Measurements from ENCODE around the gene CDH24.
"Not testable (repeated sequence)": the region's sequence is repeated elsewhere in the genome, so short reads cannot be mapped to it uniquely, and the experiment has no call there.

The CDH24 gene

DNA sequence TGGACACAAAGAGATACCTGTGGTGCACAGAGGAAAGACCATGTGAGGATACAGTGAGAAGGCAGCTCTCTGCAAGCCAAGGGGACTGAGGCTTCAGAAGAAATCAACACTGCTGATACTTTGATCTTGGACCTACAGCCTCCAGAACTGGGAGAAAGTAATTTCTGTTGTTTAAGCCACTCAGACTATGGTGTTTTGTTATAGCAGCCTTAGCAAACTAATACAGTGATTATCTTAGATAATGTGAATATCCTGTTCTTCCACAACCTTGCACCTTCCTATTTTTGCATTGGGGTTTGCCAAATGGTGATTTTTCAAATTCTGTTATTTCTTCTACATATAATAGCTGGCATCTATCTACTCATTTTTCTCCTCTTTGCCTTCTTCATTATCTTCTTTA, 39.2 kb downstream of the CDH24 start:
- no peak for DNase-seq

- DNase-seq, result no peak
Measured at GRCh38 chr14:23017091-23017490, 40.2 kb downstream of the CDH24 start.

- DNase-seq, result no peak
Measured at GRCh38 chr14:23015618-23016017, 41.7 kb downstream of the CDH24 start.

DNA sequence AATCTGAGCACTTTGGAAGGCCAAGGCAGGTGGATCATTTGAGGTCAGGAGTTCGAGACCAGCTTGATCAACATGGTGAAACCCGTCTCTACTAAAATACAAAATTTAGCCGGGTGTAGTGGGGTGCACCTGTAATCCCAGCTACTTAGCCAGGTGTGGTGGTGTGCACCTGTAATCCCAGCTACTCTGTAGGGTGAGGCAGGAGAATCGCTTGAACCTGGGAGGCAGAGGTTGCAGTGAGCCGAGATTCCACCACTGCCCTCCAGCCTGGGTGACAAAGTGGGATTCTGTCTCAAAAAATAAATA, 43.6 kb downstream of the CDH24 start:
- DNase-seq, result not testable (repeated sequence)

DNA sequence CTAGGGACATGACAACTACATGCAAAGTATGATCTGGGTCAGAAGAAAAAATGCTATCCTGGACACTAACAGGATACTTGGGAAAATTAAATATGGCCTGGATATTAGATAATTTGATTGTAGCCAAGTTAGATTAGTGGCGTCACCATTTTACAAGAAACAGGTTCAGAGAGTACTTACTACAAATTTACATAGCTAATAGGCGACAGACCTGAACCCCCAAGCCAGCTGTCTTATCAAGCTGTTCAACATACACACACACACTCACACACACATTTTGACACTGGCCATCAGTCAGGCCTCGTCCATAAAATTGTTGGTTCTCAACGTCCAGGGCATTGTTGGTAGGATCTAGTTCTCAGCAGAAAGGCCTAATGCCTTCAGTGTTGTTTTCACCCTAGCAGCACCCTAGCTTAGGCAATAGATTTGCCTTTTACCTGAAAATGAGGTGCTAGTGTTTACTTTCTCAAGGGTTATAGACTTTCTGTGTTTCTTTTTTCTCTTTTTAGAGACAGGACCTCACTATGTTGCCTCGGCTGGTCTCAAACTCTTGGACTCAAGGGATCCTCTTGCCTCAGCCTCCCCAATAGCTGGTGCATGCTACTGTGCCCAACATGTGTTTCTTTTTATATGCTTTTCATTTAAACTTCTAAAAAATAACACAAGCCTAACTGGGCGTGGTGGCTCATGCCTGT, 44.1 kb downstream of the CDH24 start:
- DNase-seq, result no peak

DNA sequence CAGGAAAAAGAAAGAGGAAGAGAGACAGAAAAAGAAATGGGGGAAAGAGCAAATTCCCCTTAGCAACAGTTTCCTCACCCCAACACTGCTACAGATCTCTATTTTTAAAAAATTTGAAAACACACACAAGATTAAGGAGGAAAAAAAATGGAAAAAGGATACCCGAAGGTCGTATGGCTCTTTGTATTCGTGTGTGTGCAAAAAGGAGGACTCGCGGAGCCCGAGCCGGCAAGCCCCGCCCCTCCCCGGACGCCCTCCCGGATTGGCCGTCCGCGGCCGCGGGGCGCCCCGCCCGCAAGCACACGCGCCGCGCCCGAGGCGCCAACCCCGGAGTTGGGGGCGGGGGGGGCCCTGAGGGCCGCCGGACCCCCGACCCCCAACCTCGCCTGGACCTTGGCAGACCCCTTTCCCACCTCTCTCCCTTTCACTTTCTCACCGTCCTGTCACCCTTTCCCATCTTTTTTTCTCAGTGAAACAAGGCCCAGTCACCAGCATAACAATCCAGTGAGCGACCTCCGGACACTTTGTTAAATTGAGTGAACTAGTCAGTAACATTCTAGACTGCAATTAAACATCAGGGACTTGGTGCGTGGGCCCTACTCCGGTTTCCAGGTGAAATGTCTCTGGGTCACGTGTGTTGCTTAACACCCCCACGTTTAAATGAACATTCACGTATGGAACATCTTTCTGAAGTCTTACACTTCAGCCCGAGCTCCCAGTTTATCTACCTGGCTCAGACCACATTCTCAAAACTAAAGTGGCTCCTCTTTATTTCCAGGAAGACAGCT, 47.2 kb downstream of the CDH24 start, which contains the start of gene C14orf93:
C14orf93 (minus strand) TSS at position 205 of the 788 bp plus-strand sequence. CDS start 11,120 bp downstream, outside the sequence.
- DNase-seq, result peak; percentile 54 to 82 (median 70)

GRCh38 chr14:23009483-23009938, 47.8 kb downstream of the CDH24 start:
- DNase-seq, result no peak

- DNase-seq, result peak in 1 of 5 donors; percentile 17
Measured at GRCh38 chr14:23008831-23009230, 48.5 kb downstream of the CDH24 start.

GRCh38 chr14:23006544-23007419, 50.5 kb downstream of the CDH24 start:
- peak; percentile 92 to 99 (median 96) for DNase-seq

- no peak for DNase-seq
Measured at GRCh38 chr14:23006188-23006534, 51.2 kb downstream of the CDH24 start.

GRCh38 chr14:23005451-23006187, 51.7 kb downstream of the CDH24 start:
- no peak for DNase-seq

- DNase-seq, result not testable (repeated sequence)
Measured at GRCh38 chr14:23004274-23004673, 53.0 kb downstream of the CDH24 start.

GRCh38 chr14:23002592-23002991, 54.7 kb downstream of the CDH24 start:
- DNase-seq, result no peak

- DNase-seq, result no peak
Measured at GRCh38 chr14:23000860-23001259, 56.5 kb downstream of the CDH24 start.

DNA sequence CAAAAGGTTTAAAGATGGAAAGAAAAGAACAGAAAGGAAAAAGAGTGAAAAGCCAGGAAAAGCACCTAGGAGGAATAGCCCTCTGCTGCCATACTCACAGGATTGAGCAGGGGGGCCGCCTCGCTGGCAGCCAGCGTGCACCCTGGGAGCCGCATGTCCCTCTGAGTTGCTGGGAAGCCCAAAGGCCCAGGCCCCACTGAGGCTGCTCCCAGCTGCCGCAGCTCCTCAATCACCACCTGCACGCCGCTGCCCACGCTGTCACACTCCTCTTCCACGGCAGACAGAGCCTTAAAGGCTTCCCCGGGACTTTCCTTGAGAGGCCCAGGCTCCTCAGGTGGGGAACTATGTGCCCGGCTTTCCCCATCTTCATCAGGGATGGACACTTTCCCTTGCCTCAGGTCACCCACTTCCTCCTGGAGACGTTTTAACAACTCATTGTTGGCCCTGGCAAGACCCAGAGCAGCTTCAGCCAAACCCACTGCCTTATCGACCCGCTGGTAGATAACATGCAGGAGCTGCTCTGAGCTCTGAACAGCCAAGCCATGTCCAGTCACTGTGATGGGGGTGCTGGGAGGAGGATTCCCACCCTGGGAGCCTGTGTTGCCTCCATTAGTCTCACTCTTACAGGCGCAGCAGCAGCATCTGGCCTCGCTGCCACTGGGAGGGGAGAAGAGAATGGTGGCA, 58.8 kb downstream of the CDH24 start:
- no peak for DNase-seq

- no peak for DNase-seq
Measured at GRCh38 chr14:22997676-22998323, 59.5 kb downstream of the CDH24 start.

Data from T-helper 1 cell (primary cell).